ENCODE results near the gene PSD2. TPM values are rescaled to one million over a fixed set of nuclear protein-coding genes. Genes with fewer than 3 reads are reported as not detected.

Gene PSD2
- total RNA-seq, 2 donors from 2014 or later: not detected

GRCh38 chr5:139759219-139759721 is 36.3 kb upstream of the PSD2 start:
- Mint-ChIP-seq H3K27me3 (peaks cover 28% of the 10 kb centered on the region), H3K4me1 (peaks cover 6% of the 10 kb centered on the region), H3K36me3 (ENCODE audit: low read depth) (no peaks in the 10 kb centered on the region), H3K4me3 (no peak overlapping the region), H3K9me3 (no peaks in the 10 kb centered on the region), H3K27ac (no peak overlapping the region)
- ATAC-seq (replicated peaks): no peak

GRCh38 chr5:139760066-139761056 is 35.2 kb upstream of the PSD2 start:
- no peaks in the 10 kb centered on the region for H3K36me3 Mint-ChIP-seq (ENCODE audit: low read depth)
- H3K4me3 Mint-ChIP-seq: no peak overlapping the region
- H3K27ac Mint-ChIP-seq: peak overlapping the region; percentile 5
- ATAC-seq (replicated peaks): no peak
- H3K4me1 Mint-ChIP-seq: peaks cover 9% of the 10 kb centered on the region
- no peaks in the 10 kb centered on the region for H3K9me3 Mint-ChIP-seq
- peaks cover 31% of the 10 kb centered on the region for H3K27me3 Mint-ChIP-seq

GRCh38 chr5:139761057-139761450 is 34.6 kb upstream of the PSD2 start:
- no peak for ATAC-seq (replicated peaks)
- peaks cover 7% of the 10 kb centered on the region for H3K4me1 Mint-ChIP-seq
- H3K27ac Mint-ChIP-seq: peak overlapping the region; percentile 5
- H3K4me3 Mint-ChIP-seq: no peak overlapping the region
- H3K9me3 Mint-ChIP-seq: no peaks in the 10 kb centered on the region
- peaks cover 29% of the 10 kb centered on the region for H3K27me3 Mint-ChIP-seq
- H3K36me3 Mint-ChIP-seq (ENCODE audit: low read depth): no peaks in the 10 kb centered on the region

GRCh38 chr5:139761501-139761900 is 34.1 kb upstream of the PSD2 start:
- no peak for ATAC-seq (replicated peaks)
- Mint-ChIP-seq H3K4me1 (peaks cover 7% of the 10 kb centered on the region), H3K4me3 (no peak overlapping the region), H3K9me3 (no peaks in the 10 kb centered on the region), H3K27ac (peak overlapping the region; percentile 5), H3K27me3 (peaks cover 25% of the 10 kb centered on the region), H3K36me3 (ENCODE audit: low read depth) (no peaks in the 10 kb centered on the region)

- no peak overlapping the region for H3K27ac Mint-ChIP-seq
- H3K27me3 Mint-ChIP-seq: peaks cover 22% of the 10 kb centered on the region
- ATAC-seq (replicated peaks): no peak
- H3K4me3 Mint-ChIP-seq: no peak overlapping the region
- H3K4me1 Mint-ChIP-seq: peaks cover 7% of the 10 kb centered on the region
- no peaks in the 10 kb centered on the region for H3K9me3 Mint-ChIP-seq
- H3K36me3 Mint-ChIP-seq (ENCODE audit: low read depth): no peaks in the 10 kb centered on the region
Observed at GRCh38 chr5:139762615-139763170, 32.9 kb upstream of the PSD2 start.

GRCh38 chr5:139763280-139763929 is 32.2 kb upstream of the PSD2 start:
- Mint-ChIP-seq H3K4me1 (peaks cover 7% of the 10 kb centered on the region), H3K4me3 (no peak overlapping the region), H3K9me3 (no peaks in the 10 kb centered on the region), H3K27me3 (peaks cover 22% of the 10 kb centered on the region), H3K27ac (no peak overlapping the region), H3K36me3 (ENCODE audit: low read depth) (no peaks in the 10 kb centered on the region)
- ATAC-seq (replicated peaks): no peak

- no peaks in the 10 kb centered on the region for H3K36me3 Mint-ChIP-seq (ENCODE audit: low read depth)
- H3K4me1 Mint-ChIP-seq: peaks cover 7% of the 10 kb centered on the region
- H3K27me3 Mint-ChIP-seq: peaks cover 22% of the 10 kb centered on the region
- H3K4me3 Mint-ChIP-seq: no peak overlapping the region
- no peaks in the 10 kb centered on the region for H3K9me3 Mint-ChIP-seq
- no peak overlapping the region for H3K27ac Mint-ChIP-seq
- no peak for ATAC-seq (replicated peaks)
Observed at GRCh38 chr5:139763930-139764791, 31.4 kb upstream of the PSD2 start.

- H3K27ac Mint-ChIP-seq: no peak overlapping the region
- peaks cover 7% of the 10 kb centered on the region for H3K4me1 Mint-ChIP-seq
- peaks cover 22% of the 10 kb centered on the region for H3K27me3 Mint-ChIP-seq
- ATAC-seq (replicated peaks): no peak
- no peaks in the 10 kb centered on the region for H3K36me3 Mint-ChIP-seq (ENCODE audit: low read depth)
- H3K4me3 Mint-ChIP-seq: peak overlapping the region; percentile 66
- H3K9me3 Mint-ChIP-seq: no peaks in the 10 kb centered on the region
Observed at GRCh38 chr5:139764886-139765408, 30.7 kb upstream of the PSD2 start.

GRCh38 chr5:139765409-139766217 is 30.0 kb upstream of the PSD2 start:
- H3K27ac Mint-ChIP-seq: peak overlapping the region; percentile 73

GRCh38 chr5:139767960-139768359 is 27.6 kb upstream of the PSD2 start:
- Mint-ChIP-seq H3K9me3 (no peaks in the 10 kb centered on the region), H3K36me3 (ENCODE audit: low read depth) (no peaks in the 10 kb centered on the region), H3K4me1 (peaks cover 7% of the 10 kb centered on the region), H3K4me3 (no peak overlapping the region), H3K27me3 (peaks cover 22% of the 10 kb centered on the region), H3K27ac (peak overlapping the region; percentile 28)
- no peak for ATAC-seq (replicated peaks)

More at GRCh38 chr5:139765409-139766217, 30.0 kb upstream of the PSD2 start:
- Mint-ChIP-seq H3K9me3 (no peaks in the 10 kb centered on the region), H3K27me3 (peaks cover 22% of the 10 kb centered on the region), H3K4me3 (peak overlapping the region; percentile 66), H3K4me1 (peaks cover 7% of the 10 kb centered on the region), H3K36me3 (ENCODE audit: low read depth) (no peaks in the 10 kb centered on the region)
- peak; percentile 90 for ATAC-seq (replicated peaks)

- H3K36me3 Mint-ChIP-seq (ENCODE audit: low read depth): no peaks in the 10 kb centered on the region
- H3K27ac Mint-ChIP-seq: no peak overlapping the region
- H3K9me3 Mint-ChIP-seq: no peaks in the 10 kb centered on the region
- H3K27me3 Mint-ChIP-seq: peaks cover 17% of the 10 kb centered on the region
- ATAC-seq (replicated peaks): no peak
- no peak overlapping the region for H3K4me3 Mint-ChIP-seq
- peaks cover 7% of the 10 kb centered on the region for H3K4me1 Mint-ChIP-seq
Observed at GRCh38 chr5:139768807-139769465, 26.7 kb upstream of the PSD2 start.

GRCh38 chr5:139769477-139769876 is 26.1 kb upstream of the PSD2 start:
- H3K27ac Mint-ChIP-seq: no peak overlapping the region
- no peaks in the 10 kb centered on the region for H3K9me3 Mint-ChIP-seq
- H3K36me3 Mint-ChIP-seq (ENCODE audit: low read depth): no peaks in the 10 kb centered on the region
- ATAC-seq (replicated peaks): no peak
- peaks cover 17% of the 10 kb centered on the region for H3K27me3 Mint-ChIP-seq
- H3K4me1 Mint-ChIP-seq: peaks cover 7% of the 10 kb centered on the region
- no peak overlapping the region for H3K4me3 Mint-ChIP-seq

- Mint-ChIP-seq H3K36me3 (ENCODE audit: low read depth) (no peaks in the 10 kb centered on the region), H3K27me3 (peaks cover 10% of the 10 kb centered on the region), H3K4me1 (peaks cover 4% of the 10 kb centered on the region), H3K9me3 (no peaks in the 10 kb centered on the region), H3K4me3 (no peak overlapping the region), H3K27ac (no peak overlapping the region)
- no peak for ATAC-seq (replicated peaks)
Observed at GRCh38 chr5:139770722-139771121, 24.9 kb upstream of the PSD2 start.

All from activated T-helper 17 cell treated with anti-CD3 and anti-CD28 coated beads, Interleukin-2, amount 50 U/mL, for 72 hours (primary cell).